HepG2 (cell line): ENCODE measurements around the gene CCM2. TPM values are rescaled to one million over a fixed set of nuclear protein-coding genes. Genes with fewer than 3 reads are reported as not detected.

Source experiments
- ATAC-seq: fragments of 200-7000 bp; cut with Tn5 transposase; 3 replicates; pipeline ENCODE4 v1.9.1; 2020; ENCODE audit warnings: mild to moderate bottlenecking, moderate library complexity
- BruUV-seq: library from RNA; stranded (reverse); fragments of 400-500 nt; replicated peaks from 2 replicates; lab custom pipeline; 2021; lab: Mats Ljungman, UMichigan
- CTCF ChIA-PET: fragments of 300-600 bp; formaldehyde crosslinking; extraction: SDS; loops from one replicate; lab custom pipeline; 2021; ENCODE audit warnings: low total read pairs, inconsistent platforms, low intra/inter-chr PET ratio; lab: Yijun Ruan, JAX
- POLR2A ChIA-PET: fragments of 350-600 bp; sonication (Branson Sonifier 250); formaldehyde crosslinking; loops from one replicate; lab custom pipeline; 2020; ENCODE audit warnings: antibody characterized with exemption, inconsistent platforms; lab: Yijun Ruan, JAX
- DNase-seq: peaks from one replicate; pipeline ENCODE4 v3.0.0-alpha.2; 2015; ENCODE audit warnings: low spot score
- FAIRE-seq: peaks from 3 replicates; lab custom pipeline; 2011; peaks lifted over from hg19 to GRCh38; lab: Jason Lieb, UNC
- H2AFZ ChIP-seq: one replicate; pipeline ENCODE4 v1.6.1; 2011; ENCODE audit warnings: low read length, inconsistent platforms
- H3K27ac ChIP-seq: fragments of 300-600 bp; 3 replicates; pipeline ENCODE4 v1.8.0; 2011; ENCODE audit warnings: mixed run types, mild to moderate bottlenecking, mixed read lengths, low read length, inconsistent platforms; ENCODE audit not compliant: insufficient read depth; ENCODE audit errors: extremely low read length
- H3K27me3 ChIP-seq, 2 experiments: fragments of 200-600 bp in 1 of 2; 2 replicates in 1 of 2; 3 replicates in 1 of 2; pipeline versions ENCODE4 v1.6.0 to v1.8.0; 2011; ENCODE audit warnings: low read length in 2 of 2, mild to moderate bottlenecking in 2 of 2, moderate library complexity in 2 of 2, inconsistent platforms in 1 of 2; ENCODE audit not compliant: insufficient read depth in 2 of 2, control insufficient read depth in 1 of 2
- H3K36me3 ChIP-seq, 2 experiments: fragments of 200-600 bp in 1 of 2; replicated peaks in 1 of 2; 2 replicates in 1 of 2; 3 replicates in 1 of 2; pipeline versions ENCODE4 v1.5.1 to v1.8.0; 2011; ENCODE audit warnings: low read length in 2 of 2, inconsistent platforms in 1 of 2; ENCODE audit not compliant: insufficient read depth in 2 of 2, control insufficient read depth in 1 of 2
- H3K4me1 ChIP-seq: 2 replicates; pipeline ENCODE4 v1.5.1; 2012; ENCODE audit warnings: low read length, inconsistent platforms; ENCODE audit not compliant: insufficient read depth
- H3K4me2 ChIP-seq: 2 replicates; pipeline ENCODE4 v1.6.0; 2011; ENCODE audit warnings: low read depth, low read length, inconsistent platforms
- H3K4me3 ChIP-seq, 3 experiments: fragments of 200-600 bp in 1 of 3; sonication (generic), shearing (Covaris generic) in 1 of 3; replicated peaks in 1 of 3; 2 replicates each; pipeline ENCODE4 v1.5.1; 2011 to 2016; ENCODE audit warnings: low read length in 3 of 3, inconsistent platforms in 2 of 3, low read depth in 2 of 3, mild to moderate bottlenecking in 2 of 3, control low read depth in 1 of 3, mixed read lengths in 1 of 3; ENCODE audit not compliant: insufficient read depth in 1 of 3
- H3K79me2 ChIP-seq: one replicate; pipeline ENCODE4 v1.6.1; 2011; ENCODE audit warnings: low read length, inconsistent platforms; ENCODE audit not compliant: insufficient read depth
- H3K9ac ChIP-seq: 2 replicates; pipeline ENCODE4 v1.6.0; 2011; ENCODE audit warnings: mild to moderate bottlenecking, low read depth, low read length, inconsistent platforms; ENCODE audit not compliant: insufficient read depth
- H3K9me3 ChIP-seq: 2 replicates; pipeline ENCODE4 v1.5.1; 2012; ENCODE audit warnings: mild to moderate bottlenecking, low read length
- H4K20me1 ChIP-seq: 2 replicates; pipeline ENCODE4 v1.6.0; 2011; ENCODE audit warnings: inconsistent platforms, mild to moderate bottlenecking, low read length, moderate library complexity; ENCODE audit not compliant: insufficient read depth
- GABPB1 ChIP-seq: IDR thresholded peaks from 2 replicates; pipeline ENCODE4 v1.6.1; 2016; ENCODE audit warnings: mild to moderate bottlenecking, missing genetic modification reagents, moderate library complexity, missing compliant biosample characterization
- NFIB ChIP-seq: sonication (generic); formaldehyde crosslinking; IDR thresholded peaks from 2 replicates; pipeline ENCODE4 v1.9.0; 2021; ENCODE audit warnings: missing genetic modification reagents, mild to moderate bottlenecking, borderline replicate concordance
- NR2F1 ChIP-seq, 2 experiments: fragments of 450-650 bp in 1 of 2; formaldehyde crosslinking in 1 of 2; IDR thresholded peaks; 2 replicates each; pipeline versions ENCODE4 v1.5.0 to v1.6.1; 2016 to 2020; ENCODE audit warnings: mild to moderate bottlenecking in 1 of 2, missing compliant biosample characterization in 1 of 2, missing genetic modification reagents in 1 of 2, moderate library complexity in 1 of 2
- RARA ChIP-seq: IDR thresholded peaks from 2 replicates; pipeline ENCODE4 v1.6.1; 2016; ENCODE audit warnings: missing genetic modification reagents, missing compliant biosample characterization
- RCOR2 ChIP-seq: IDR thresholded peaks from 2 replicates; pipeline ENCODE4 v1.6.1; 2016; ENCODE audit warnings: missing biosample characterization, missing genetic modification reagents
- SALL1 ChIP-seq: sonication (generic); formaldehyde crosslinking; IDR thresholded peaks from 2 replicates; pipeline ENCODE4 v1.8.0; 2022; ENCODE audit warnings: mild to moderate bottlenecking, missing genetic modification reagents
- SAP130 ChIP-seq: IDR thresholded peaks from 2 replicates; pipeline ENCODE4 v1.6.1; 2016; ENCODE audit warnings: low read depth
- SP2 ChIP-seq: sonication (generic); formaldehyde crosslinking; IDR thresholded peaks from 2 replicates; pipeline ENCODE4 v1.5.1; 2020; ENCODE audit warnings: mild to moderate bottlenecking, missing genetic modification reagents
- ZFY ChIP-seq: sonication (generic); formaldehyde crosslinking; IDR thresholded peaks from 2 replicates; pipeline ENCODE4 v1.4.0; 2020; ENCODE audit warnings: missing genetic modification reagents
- ZMYM3 ChIP-seq: sonication (generic); formaldehyde crosslinking; IDR thresholded peaks from 2 replicates; pipeline ENCODE4 v1.5.1; 2020; ENCODE audit warnings: mild to moderate bottlenecking, missing genetic modification reagents
- ZNF256 ChIP-seq: sonication (generic); formaldehyde crosslinking; conservative IDR thresholded peaks from 2 replicates; pipeline ENCODE4 v1.4.0; 2020; ENCODE audit warnings: missing genetic modification reagents
- ZNF720 ChIP-seq: sonication (generic); formaldehyde crosslinking; IDR thresholded peaks from 2 replicates; pipeline ENCODE4 v1.4.0; 2020; ENCODE audit warnings: missing genetic modification reagents
- ZNF781 ChIP-seq: sonication (generic); formaldehyde crosslinking; IDR thresholded peaks from 2 replicates; pipeline ENCODE4 v1.5.1; 2020; ENCODE audit warnings: borderline replicate concordance, mild to moderate bottlenecking, missing genetic modification reagents; ENCODE audit errors: not compliant biosample characterization
- WGBS: methylation state at CpG from one replicate; pipeline ENCODE4 v1.1.6; 2017; ENCODE audit warnings: low lambda C conversion rate; 5-methylcytosine and 5-hydroxymethylcytosine counted together
- in situ Hi-C: cut with HindIII; loops from 2 replicates; pipeline ENCODE4 v1.10.0; 2017; ENCODE audit warnings: low pct_unique_long_range_greater_than_20kb; ENCODE audit not compliant: extremely low pct_ligation_motif_present
- intact Hi-C: fragments of 100-400 bp; cut with micrococcal nuclease; formaldehyde crosslinking; loops from one replicate; pipeline ENCODE4 v1.10.0; 2022; ENCODE audit not compliant: unreplicated experiment
- polyA plus RNA-seq, 8 experiments: library from polyadenylated mRNA; depleted of rRNA in 3 of 8; stranded (reverse) in 7 of 8; unstranded in 1 of 8; fragments of >200 nt; fragmentation: Illumina TruSeq in 4 of 8; extraction: Trizol in 4 of 8; gene quantifications; 2 replicates each; pipeline versions ENCODE4 v1.2.1 to v1.2.3, GENCODE V29; 2011 to 2016; ENCODE audit warnings: low read depth in 4 of 8, missing spikeins in 1 of 8, mixed read lengths in 1 of 8; ENCODE audit not compliant: insufficient read depth in 1 of 8
- total RNA-seq, 5 experiments: library from RNA; depleted of rRNA; stranded (reverse); fragments of >200 nt; fragmentation: Illumina TruSeq; extraction: Trizol; gene quantifications; 2 replicates each; pipeline ENCODE4 v1.2.3, GENCODE V29; 2016; ENCODE audit warnings: low read depth in 1 of 5
- TF ChIP-seq, protein P1 (sequence below): sonication (generic); formaldehyde crosslinking; conservative IDR thresholded peaks from 2 replicates; pipeline ENCODE4 v1.4.0; 2020; ENCODE audit warnings: missing genetic modification reagents
- TF ChIP-seq, protein P2 (sequence below): sonication (generic); formaldehyde crosslinking; IDR thresholded peaks from 2 replicates; pipeline ENCODE4 v1.5.1; 2020; ENCODE audit warnings: mild to moderate bottlenecking, missing genetic modification reagents

CCM2 gene
- total and polyA plus RNA-seq, 2 of the 13 experiments (the other 11 are each of a cell fraction or from before 2014, with no cell fraction given): 13.7 to 15.8 TPM

DNA sequence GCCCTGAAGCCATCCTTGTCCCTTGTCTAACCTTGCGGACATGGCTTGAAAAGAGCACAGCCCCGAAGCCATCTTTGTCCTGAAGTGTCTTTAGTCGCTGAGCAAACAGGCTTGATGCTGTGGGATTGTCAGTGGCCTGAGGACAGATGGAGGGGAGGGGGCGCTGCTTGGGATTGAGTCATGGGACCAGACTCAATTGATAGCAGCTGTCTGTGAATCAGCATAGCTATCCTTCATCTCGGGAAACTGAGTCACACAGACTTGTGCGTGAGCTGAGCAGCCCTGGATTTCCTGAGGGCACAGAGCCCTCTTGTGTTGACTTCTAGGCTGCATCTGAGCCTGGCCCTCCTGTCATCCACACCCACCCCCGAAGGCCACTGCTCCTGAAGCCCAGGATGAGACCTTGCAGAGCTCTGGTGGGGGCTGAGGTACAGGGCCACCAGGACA lies 35.6 kb upstream of the CCM2 start (continued):
- TF ChIP-seq, protein P1, sequence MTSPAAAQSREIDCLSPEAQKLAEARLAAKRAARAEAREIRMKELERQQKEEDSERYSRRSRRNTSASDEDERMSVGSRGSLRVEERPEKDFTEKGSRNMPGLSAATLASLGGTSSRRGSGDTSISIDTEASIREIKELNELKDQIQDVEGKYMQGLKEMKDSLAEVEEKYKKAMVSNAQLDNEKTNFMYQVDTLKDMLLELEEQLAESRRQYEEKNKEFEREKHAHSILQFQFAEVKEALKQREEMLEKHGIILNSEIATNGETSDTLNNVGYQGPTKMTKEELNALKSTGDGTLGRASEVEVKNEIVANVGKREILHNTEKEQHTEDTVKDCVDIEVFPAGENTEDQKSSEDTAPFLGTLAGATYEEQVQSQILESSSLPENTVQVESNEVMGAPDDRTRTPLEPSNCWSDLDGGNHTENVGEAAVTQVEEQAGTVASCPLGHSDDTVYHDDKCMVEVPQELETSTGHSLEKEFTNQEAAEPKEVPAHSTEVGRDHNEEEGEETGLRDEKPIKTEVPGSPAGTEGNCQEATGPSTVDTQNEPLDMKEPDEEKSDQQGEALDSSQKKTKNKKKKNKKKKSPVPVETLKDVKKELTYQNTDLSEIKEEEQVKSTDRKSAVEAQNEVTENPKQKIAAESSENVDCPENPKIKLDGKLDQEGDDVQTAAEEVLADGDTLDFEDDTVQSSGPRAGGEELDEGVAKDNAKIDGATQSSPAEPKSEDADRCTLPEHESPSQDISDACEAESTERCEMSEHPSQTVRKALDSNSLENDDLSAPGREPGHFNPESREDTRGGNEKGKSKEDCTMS: no peak

DNA sequence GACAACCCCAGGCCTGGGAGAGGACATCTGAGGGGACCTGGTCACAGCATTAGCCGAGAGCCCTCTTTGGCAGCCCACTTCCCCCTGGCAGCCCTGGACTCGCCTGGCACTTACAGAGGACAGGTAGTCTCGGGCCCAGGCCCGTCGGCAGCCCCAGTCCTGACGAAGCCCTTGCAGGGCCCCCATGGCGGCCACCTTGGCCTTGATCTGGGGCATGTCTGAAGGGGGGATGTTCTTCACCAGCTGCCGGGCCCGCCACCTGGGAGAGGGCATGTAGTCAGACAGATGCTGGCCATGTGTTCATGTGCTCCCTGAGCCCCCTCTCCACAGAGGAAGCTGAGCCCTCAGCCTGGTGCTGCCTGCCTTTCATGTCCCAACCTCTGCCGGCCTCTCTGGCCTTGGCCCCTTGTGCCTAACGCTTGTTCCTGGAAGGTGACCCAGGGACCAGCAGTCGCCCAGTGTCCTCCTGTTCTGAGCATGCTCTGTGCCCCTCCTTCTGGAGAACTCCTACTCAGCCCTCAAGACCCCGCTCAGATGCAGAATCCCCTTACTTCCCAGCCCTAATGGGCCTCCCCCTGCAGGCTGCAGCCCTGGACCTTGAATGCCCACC lies 35.1 kb upstream of the CCM2 start:
- CTCF ChIA-PET: interaction anchor here (5.0 kb wide), 1 partner anchor 170 kb away, joined by 35 read pairs; no protein-coding TSS in a partner anchor
- POLR2A ChIA-PET: no interaction called here
- peak overlapping the region in 1 of 3 experiments; percentile 9; a peak in 1 of 6 replicates for H3K4me3 ChIP-seq
- ATAC-seq: peak; percentile 17
- DNase-seq: no peak
- H3K9me3 ChIP-seq: no peaks in the 10 kb centered on the region
- no peaks in the 10 kb centered on the region for H4K20me1 ChIP-seq
- in situ Hi-C loops (loop anchor here (5.0 to 25.0 kb wide), 2 partner anchors 172 to 297 kb away; no protein-coding TSS in a partner anchor), intact Hi-C loops (no loop called here)
- H3K4me1 ChIP-seq: peaks cover 31% of the 10 kb centered on the region
- H3K27me3 ChIP-seq: peaks cover 0 to 11% of the 10 kb centered on the region in 2 experiments; a peak in 1 of 5 replicates
- no TSS peak for BruUV-seq
- no peak for FAIRE-seq
- no peak overlapping the region for H2AFZ ChIP-seq
- H3K36me3 ChIP-seq: no peaks in the 10 kb centered on the region
- H3K27ac ChIP-seq: no peak overlapping the region
- 14% methylated on average over 3 of the region's 13 CpGs for WGBS
- no peak overlapping the region for H3K9ac ChIP-seq
- no peaks in the 10 kb centered on the region for H3K79me2 ChIP-seq
- peak overlapping the region; percentile 15; the same call in 1 of the 2 replicates for H3K4me2 ChIP-seq
- TF ChIP-seq SAP130 (CRISPR knock-in tag) (peak; percentile 14; the same call in 1 of the 2 replicates), NFIB (CRISPR knock-in tag) (no peak), ZNF256 (CRISPR knock-in tag) (no peak), GABPB1 (CRISPR knock-in tag) (0 out of 2 replicates have a peak, but pooled peaks have one; percentile 14), ZNF781 (peak; percentile 61), RARA (CRISPR knock-in tag) (peak; percentile 57; the same call in 1 of the 2 replicates), SALL1 (0 out of 2 replicates have a peak, but pooled peaks have one; percentile 24), RCOR2 (CRISPR knock-in tag) (no peak), NR2F1 (CRISPR knock-in tag; IDR thresholded peaks at IDR 0.05) (peak in 1 of 2 experiments; percentile 16; a peak in 1 of 4 replicates), SP2 (peak; percentile 23; the same call in 1 of the 2 replicates), ZMYM3 (CRISPR knock-in tag) (0 out of 2 replicates have a peak, but pooled peaks have one; percentile 27), ZFY (CRISPR knock-in tag) (0 out of 2 replicates have a peak, but pooled peaks have one; percentile 13), ZNF720 (CRISPR knock-in tag) (no peak)
- TF ChIP-seq, protein P2, sequence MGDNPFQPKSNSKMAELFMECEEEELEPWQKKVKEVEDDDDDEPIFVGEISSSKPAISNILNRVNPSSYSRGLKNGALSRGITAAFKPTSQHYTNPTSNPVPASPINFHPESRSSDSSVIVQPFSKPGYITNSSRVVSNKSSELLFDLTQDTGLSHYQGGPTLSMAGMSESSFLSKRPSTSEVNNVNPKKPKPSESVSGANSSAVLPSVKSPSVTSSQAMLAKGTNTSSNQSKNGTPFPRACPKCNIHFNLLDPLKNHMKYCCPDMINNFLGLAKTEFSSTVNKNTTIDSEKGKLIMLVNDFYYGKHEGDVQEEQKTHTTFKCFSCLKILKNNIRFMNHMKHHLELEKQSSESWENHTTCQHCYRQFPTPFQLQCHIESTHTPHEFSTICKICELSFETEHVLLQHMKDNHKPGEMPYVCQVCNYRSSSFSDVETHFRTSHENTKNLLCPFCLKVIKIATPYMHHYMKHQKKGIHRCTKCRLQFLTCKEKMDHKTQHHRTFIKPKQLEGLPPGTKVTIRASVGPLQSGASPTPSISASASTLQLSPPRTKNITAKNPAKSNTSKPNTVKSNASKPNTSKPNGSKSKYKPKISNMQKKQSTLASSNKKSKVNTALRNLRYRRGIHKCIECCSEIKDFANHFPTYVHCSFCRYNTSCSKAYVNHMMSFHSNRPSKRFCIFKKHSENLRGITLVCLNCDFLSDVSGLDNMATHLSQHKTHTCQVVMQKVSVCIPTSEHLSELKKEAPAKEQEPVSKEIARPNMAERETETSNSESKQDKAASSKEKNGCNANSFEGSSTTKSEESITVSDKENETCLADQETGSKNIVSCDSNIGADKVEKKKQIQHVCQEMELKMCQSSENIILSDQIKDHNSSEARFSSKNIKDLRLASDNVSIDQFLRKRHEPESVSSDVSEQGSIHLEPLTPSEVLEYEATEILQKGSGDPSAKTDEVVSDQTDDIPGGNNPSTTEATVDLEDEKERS (CRISPR knock-in tag): 0 out of 2 replicates have a peak, but pooled peaks have one; percentile 36
